ENCODE results near the gene PRXL2A. TPM values are rescaled to one million over a fixed set of nuclear protein-coding genes. Genes with fewer than 3 reads are reported as not detected.

PRXL2A gene
- total RNA-seq, 4 donors from 2014 or later: 19.0 to 29.2 (median 22.5) TPM

DNA sequence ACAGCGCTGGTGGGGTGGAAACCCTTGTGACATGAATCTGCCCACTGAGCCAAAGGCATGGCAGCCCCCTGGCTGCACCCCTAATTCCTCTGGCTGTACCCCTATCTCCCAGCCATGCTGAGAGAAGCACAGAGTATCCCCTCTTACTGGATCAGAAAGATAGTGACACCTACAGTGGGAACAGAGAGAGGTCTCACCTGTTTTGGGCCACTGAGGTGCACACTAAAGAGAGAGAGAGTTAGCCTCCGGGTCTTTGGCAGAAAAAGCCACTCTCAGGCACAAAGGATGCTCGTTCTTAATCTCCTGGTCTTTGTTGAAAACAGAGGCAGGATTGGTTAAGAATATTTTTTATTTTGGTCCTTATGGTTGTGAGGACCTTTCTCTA lies 57.1 kb downstream of the PRXL2A start:
- Histone ChIP-seq H3K36me3 (no peaks in the 10 kb centered on the region), H3K4me1 (peaks cover 71 to 88% of the 10 kb centered on the region in 2 donors), H3K27ac (peak overlapping the region; percentile 68 to 95 (median 88)), H3K27me3 (no peaks in the 10 kb centered on the region), H3K4me3 (peak overlapping the region; percentile 10 to 36 (median 30)), H3K9me3 (no peaks in the 10 kb centered on the region)
- in situ Hi-C loops (cut with MboI; ENCODE audit: low sequenced_read_pairs in 4 of 4): no loop called here
- ATAC-seq (no peak), DNase-seq (no peak)
- intact Hi-C loops (cut with DNase I; ENCODE audit: low total_unique reads): no loop called here
- TF ChIP-seq POLR2A (IDR thresholded peaks at IDR 0.05): no peak

DNA sequence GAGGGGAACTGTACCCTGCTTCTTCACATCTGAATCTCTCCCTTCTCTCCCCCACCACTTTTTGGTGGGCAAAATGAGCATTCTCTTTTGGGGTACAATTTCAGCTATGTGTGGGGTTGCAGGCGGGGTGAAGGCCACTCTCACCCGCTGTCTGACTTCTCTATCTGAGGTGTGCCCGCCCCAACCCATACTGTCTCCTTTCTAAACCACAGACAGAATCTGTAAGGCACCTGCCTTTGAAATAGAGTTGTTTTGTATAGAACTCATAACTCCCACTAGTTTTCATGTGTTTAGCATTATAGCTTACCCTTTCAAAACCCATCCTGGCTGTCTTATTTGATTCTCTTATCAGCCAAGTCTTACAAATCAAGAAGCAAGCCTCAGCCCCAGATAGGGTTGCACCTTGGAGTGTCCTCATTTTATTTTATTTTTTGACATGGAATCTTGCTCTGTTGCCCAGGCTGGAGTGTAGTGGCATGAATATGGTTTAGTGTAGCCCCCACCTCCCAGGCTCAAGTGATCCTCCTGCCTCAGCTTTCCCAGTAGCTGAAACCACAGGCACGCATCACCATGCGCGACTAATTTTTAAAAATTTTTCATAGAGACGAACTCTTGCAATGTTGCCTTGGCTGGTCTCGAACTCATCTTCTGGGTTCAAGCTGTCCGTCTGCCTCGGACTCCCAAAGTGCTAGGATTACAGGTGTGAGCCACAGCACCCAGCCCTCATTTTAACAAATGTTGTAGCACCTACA lies 57.7 kb downstream of the PRXL2A start:
- in situ Hi-C loops (cut with MboI; ENCODE audit: low sequenced_read_pairs in 4 of 4): no loop called here
- H3K9me3 ChIP-seq: no peaks in the 10 kb centered on the region
- no peaks in the 10 kb centered on the region for H3K36me3 ChIP-seq
- TF ChIP-seq POLR2A (IDR thresholded peaks at IDR 0.05): no peak
- TF ChIP-seq CTCF (IDR thresholded peaks at IDR 0.05 in 4 of 5, conservative IDR thresholded peaks at IDR 0.05 in 1 of 5): no peak
- intact Hi-C loops (cut with DNase I; ENCODE audit: low total_unique reads): no loop called here
- H3K27me3 ChIP-seq: no peaks in the 10 kb centered on the region
- ATAC-seq (no peak), DNase-seq (no peak)
- H3K4me1 ChIP-seq: peaks cover 65 to 88% of the 10 kb centered on the region in 2 donors
- peak overlapping the region in 2 of 4 donors; percentile 10 to 33 for H3K4me3 ChIP-seq
- peak overlapping the region; percentile 68 to 95 (median 88) for H3K27ac ChIP-seq

- Histone ChIP-seq H3K36me3 (no peaks in the 10 kb centered on the region), H3K27ac (peak overlapping the region; percentile 68 to 95 (median 88)), H3K9me3 (no peaks in the 10 kb centered on the region), H3K27me3 (no peaks in the 10 kb centered on the region), H3K4me1 (peaks cover 61 to 84% of the 10 kb centered on the region in 2 donors), H3K4me3 (peak overlapping the region in 1 of 4 donors; percentile 10)
- DNase-seq: no peak
- no peak for ATAC-seq
- TF ChIP-seq POLR2A (IDR thresholded peaks at IDR 0.05) (no peak), CTCF (IDR thresholded peaks at IDR 0.05 in 4 of 5, conservative IDR thresholded peaks at IDR 0.05 in 1 of 5) (no peak)
- intact Hi-C loops (cut with DNase I; ENCODE audit: low total_unique reads) (no loop called here), in situ Hi-C loops (cut with MboI; ENCODE audit: low sequenced_read_pairs in 4 of 4) (no loop called here)
These were observed 58.5 kb downstream of the PRXL2A start for GRCh38 chr10:80466724-80467326.

GRCh38 chr10:80468002-80468401 lies 59.7 kb downstream of the PRXL2A start:
- Histone ChIP-seq H3K27me3 (no peaks in the 10 kb centered on the region), H3K27ac (peak overlapping the region; percentile 68 to 95 (median 88)), H3K36me3 (no peaks in the 10 kb centered on the region), H3K4me3 (peak overlapping the region in 3 of 4 donors; percentile 15 to 31 (median 26)), H3K4me1 (peaks cover 56 to 77% of the 10 kb centered on the region in 2 donors), H3K9me3 (no peaks in the 10 kb centered on the region)
- peak; percentile 48 to 66 for ATAC-seq
- peak; percentile 32 to 60 for DNase-seq
- intact Hi-C loops (cut with DNase I; ENCODE audit: low total_unique reads) (no loop called here), in situ Hi-C loops (cut with MboI; ENCODE audit: low sequenced_read_pairs in 4 of 4) (no loop called here)
- TF ChIP-seq CTCF (IDR thresholded peaks at IDR 0.05 in 4 of 5, conservative IDR thresholded peaks at IDR 0.05 in 1 of 5) (no peak), POLR2A (IDR thresholded peaks at IDR 0.05) (peak; percentile 13 to 51)

DNA sequence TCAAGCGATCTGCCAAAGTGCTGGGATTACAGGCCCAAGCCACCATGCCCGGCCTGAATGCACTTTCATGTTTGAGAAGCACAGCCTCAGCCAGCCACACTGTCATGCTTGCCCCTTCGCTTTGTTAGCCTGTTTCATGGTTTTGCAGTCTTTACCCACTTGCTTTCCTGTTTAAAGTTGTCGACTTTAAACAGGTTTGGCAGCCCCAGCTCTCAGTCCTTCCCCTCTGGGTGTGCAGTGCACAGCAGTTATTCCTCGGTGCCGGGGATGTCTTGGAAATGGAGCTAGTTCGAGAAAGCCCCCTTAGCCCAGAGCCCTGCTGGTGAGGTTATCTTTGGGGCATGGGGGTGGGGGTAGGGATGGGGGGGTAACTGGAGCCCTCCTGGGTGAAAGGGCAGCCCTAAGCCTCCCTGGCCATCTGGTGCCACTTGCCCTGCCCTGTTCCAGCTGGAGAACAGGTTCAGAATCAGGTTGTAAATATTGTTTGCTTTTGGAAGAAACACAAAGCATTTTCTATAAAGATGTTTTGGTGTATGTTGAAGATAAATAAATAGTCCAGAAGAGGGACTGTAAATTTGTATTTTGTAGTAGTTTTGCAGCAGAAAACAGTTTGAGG lies 60.6 kb downstream of the PRXL2A start:
- TF ChIP-seq POLR2A (IDR thresholded peaks at IDR 0.05) (no peak), CTCF (IDR thresholded peaks at IDR 0.05 in 4 of 5, conservative IDR thresholded peaks at IDR 0.05 in 1 of 5) (no peak)
- no peaks in the 10 kb centered on the region for H3K27me3 ChIP-seq
- peak overlapping the region; percentile 41 to 95 (median 68) for H3K27ac ChIP-seq
- peaks cover 49 to 75% of the 10 kb centered on the region in 2 donors for H3K4me1 ChIP-seq
- intact Hi-C loops (cut with DNase I; ENCODE audit: low total_unique reads) (no loop called here), in situ Hi-C loops (cut with MboI; ENCODE audit: low sequenced_read_pairs in 4 of 4) (no loop called here)
- H3K9me3 ChIP-seq: no peaks in the 10 kb centered on the region
- no peak for DNase-seq
- H3K36me3 ChIP-seq: no peaks in the 10 kb centered on the region
- peak overlapping the region in 3 of 4 donors; percentile 15 to 31 (median 19) for H3K4me3 ChIP-seq
- no peak for ATAC-seq
